ENCODE measurements around the gene PAPPA. TPM values are rescaled to one million over a fixed set of nuclear protein-coding genes. Genes with fewer than 3 reads are reported as not detected.

PAPPA gene
- total RNA-seq, 4 donors from 2014 or later = 0.29 to 17.1 (median 2.4) TPM

DNA sequence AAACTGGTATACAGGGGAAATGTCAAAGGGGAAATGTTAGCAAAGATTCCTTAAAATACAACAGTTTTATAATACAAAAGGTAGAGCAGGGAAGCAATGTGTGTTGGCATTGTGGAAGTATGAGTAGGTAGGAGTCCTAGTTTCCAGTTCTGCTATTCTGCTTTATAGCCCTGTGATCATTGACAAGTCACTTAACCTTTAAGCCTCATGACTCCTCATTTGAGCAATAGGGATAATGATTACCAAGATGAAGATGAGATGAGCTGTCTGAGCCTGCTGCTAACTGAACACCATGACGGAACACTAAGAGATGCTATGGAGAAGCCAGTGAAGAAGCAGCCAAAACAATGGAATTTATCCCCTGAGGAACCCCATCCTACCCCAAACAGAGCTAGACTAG, 251.7 kb downstream of the PAPPA start:
- H3K4me1 ChIP-seq = no peaks in the 10 kb centered on the region
- H3K27me3 ChIP-seq = no peaks in the 10 kb centered on the region
- no peak overlapping the region for H3K4me3 ChIP-seq
- no peak overlapping the region for H3K27ac ChIP-seq
- H3K9me3 ChIP-seq = no peaks in the 10 kb centered on the region
- no peak for TF ChIP-seq POLR2A (IDR thresholded peaks at IDR 0.05)
- TF ChIP-seq, protein P1, sequence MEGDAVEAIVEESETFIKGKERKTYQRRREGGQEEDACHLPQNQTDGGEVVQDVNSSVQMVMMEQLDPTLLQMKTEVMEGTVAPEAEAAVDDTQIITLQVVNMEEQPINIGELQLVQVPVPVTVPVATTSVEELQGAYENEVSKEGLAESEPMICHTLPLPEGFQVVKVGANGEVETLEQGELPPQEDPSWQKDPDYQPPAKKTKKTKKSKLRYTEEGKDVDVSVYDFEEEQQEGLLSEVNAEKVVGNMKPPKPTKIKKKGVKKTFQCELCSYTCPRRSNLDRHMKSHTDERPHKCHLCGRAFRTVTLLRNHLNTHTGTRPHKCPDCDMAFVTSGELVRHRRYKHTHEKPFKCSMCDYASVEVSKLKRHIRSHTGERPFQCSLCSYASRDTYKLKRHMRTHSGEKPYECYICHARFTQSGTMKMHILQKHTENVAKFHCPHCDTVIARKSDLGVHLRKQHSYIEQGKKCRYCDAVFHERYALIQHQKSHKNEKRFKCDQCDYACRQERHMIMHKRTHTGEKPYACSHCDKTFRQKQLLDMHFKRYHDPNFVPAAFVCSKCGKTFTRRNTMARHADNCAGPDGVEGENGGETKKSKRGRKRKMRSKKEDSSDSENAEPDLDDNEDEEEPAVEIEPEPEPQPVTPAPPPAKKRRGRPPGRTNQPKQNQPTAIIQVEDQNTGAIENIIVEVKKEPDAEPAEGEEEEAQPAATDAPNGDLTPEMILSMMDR (IDR thresholded peaks at IDR 0.05) = no peak
- intact Hi-C loops (cut with DNase I; ENCODE audit: low total_unique reads) = no loop called here
- H3K36me3 ChIP-seq = no peaks in the 10 kb centered on the region
- DNase-seq = no peak

- TF ChIP-seq, protein P1 (IDR thresholded peaks at IDR 0.05) = no peak
- TF ChIP-seq POLR2A (IDR thresholded peaks at IDR 0.05) = no peak
- no peaks in the 10 kb centered on the region for H3K9me3 ChIP-seq
- intact Hi-C loops (cut with DNase I; ENCODE audit: low total_unique reads) = no loop called here
- no peak overlapping the region for H3K4me3 ChIP-seq
- H3K36me3 ChIP-seq = no peaks in the 10 kb centered on the region
- no peak overlapping the region for H3K27ac ChIP-seq
- H3K4me1 ChIP-seq = no peaks in the 10 kb centered on the region
- DNase-seq = no peak
- H3K27me3 ChIP-seq = no peaks in the 10 kb centered on the region
Observed at GRCh38 chr9:116406469-116406868, 252.9 kb downstream of the PAPPA start.

GRCh38 chr9:116409129-116409528, 255.5 kb downstream of the PAPPA start:
- no peak overlapping the region for H3K4me3 ChIP-seq
- no peaks in the 10 kb centered on the region for H3K36me3 ChIP-seq
- TF ChIP-seq, protein P1 (IDR thresholded peaks at IDR 0.05) = no peak
- TF ChIP-seq POLR2A (IDR thresholded peaks at IDR 0.05) = no peak
- DNase-seq = no peak
- H3K4me1 ChIP-seq = no peaks in the 10 kb centered on the region
- H3K27me3 ChIP-seq = no peaks in the 10 kb centered on the region
- intact Hi-C loops (cut with DNase I; ENCODE audit: low total_unique reads) = no loop called here
- H3K9me3 ChIP-seq = no peaks in the 10 kb centered on the region
- H3K27ac ChIP-seq = no peak overlapping the region

GRCh38 chr9:116409638-116410037, 256.0 kb downstream of the PAPPA start:
- no peaks in the 10 kb centered on the region for H3K9me3 ChIP-seq
- intact Hi-C loops (cut with DNase I; ENCODE audit: low total_unique reads) = no loop called here
- no peak for DNase-seq
- no peak overlapping the region for H3K27ac ChIP-seq
- TF ChIP-seq POLR2A (IDR thresholded peaks at IDR 0.05) = no peak
- TF ChIP-seq, protein P1 (IDR thresholded peaks at IDR 0.05) = no peak
- H3K4me3 ChIP-seq = no peak overlapping the region
- H3K36me3 ChIP-seq = no peaks in the 10 kb centered on the region
- H3K27me3 ChIP-seq = no peaks in the 10 kb centered on the region
- H3K4me1 ChIP-seq = no peaks in the 10 kb centered on the region

DNA sequence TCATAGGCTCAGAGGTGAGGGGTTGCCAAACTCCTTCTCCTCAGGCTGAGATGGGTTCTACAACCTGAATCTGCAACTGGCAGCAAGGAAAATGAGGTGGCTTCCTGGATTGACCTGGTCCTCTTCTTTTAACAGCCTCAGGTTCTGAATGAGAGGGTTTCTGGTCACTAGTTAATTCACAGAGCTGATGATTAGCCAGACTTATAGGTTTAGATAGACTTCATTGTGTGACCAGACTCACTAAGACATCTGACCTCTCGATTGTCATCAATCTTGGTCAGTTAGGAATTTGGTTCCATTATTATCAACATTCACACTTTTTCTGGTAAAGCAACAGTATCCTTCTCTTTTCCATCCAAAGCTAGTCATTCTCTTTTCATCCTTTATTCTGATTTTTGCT, 257.9 kb downstream of the PAPPA start:
- TF ChIP-seq POLR2A (IDR thresholded peaks at IDR 0.05) = no peak
- TF ChIP-seq, protein P1 (IDR thresholded peaks at IDR 0.05) = no peak
- Histone ChIP-seq H3K36me3 (no peaks in the 10 kb centered on the region), H3K27ac (no peak overlapping the region), H3K4me1 (no peaks in the 10 kb centered on the region), H3K4me3 (no peak overlapping the region), H3K27me3 (no peaks in the 10 kb centered on the region), H3K9me3 (no peaks in the 10 kb centered on the region)
- no peak for DNase-seq
- intact Hi-C loops (cut with DNase I; ENCODE audit: low total_unique reads) = no loop called here

Measured in uterus (tissue), 4 donors.